Loucy (cell line): Measurements from ENCODE around the gene RCOR1.

ENCODE experiments used
- H2AFZ ChIP-seq: fragments of 200-600 bp; sonication (generic); 2 replicates; pipeline ENCODE4 v1.6.0; 2016; ENCODE audit warnings: antibody characterized with exemption, mild to moderate bottlenecking, low read length, moderate library complexity
- H3F3A ChIP-seq: fragments of 200-600 bp; 2 replicates; pipeline ENCODE4 v1.6.0; 2016; ENCODE audit warnings: antibody characterized with exemption, low read depth, mild to moderate bottlenecking
- H3K27me3 ChIP-seq: fragments of 200-600 bp; sonication (generic); 2 replicates; pipeline ENCODE4 v1.6.1; 2014; ENCODE audit warnings: low read length, mild to moderate bottlenecking; ENCODE audit not compliant: insufficient read depth, poor library complexity, severe bottlenecking
- H3K36me3 ChIP-seq: fragments of 200-600 bp; sonication (generic); 2 replicates; pipeline ENCODE4 v1.6.1; 2016; ENCODE audit warnings: low read length; ENCODE audit not compliant: insufficient read depth
- H3K4me1 ChIP-seq: fragments of 200-600 bp; sonication (generic); 2 replicates; pipeline ENCODE4 v1.5.1; 2014; ENCODE audit warnings: low read length, mild to moderate bottlenecking; ENCODE audit not compliant: insufficient read depth, poor library complexity, severe bottlenecking
- H3K4me2 ChIP-seq: fragments of 200-600 bp; sonication (generic); 2 replicates; pipeline ENCODE4 v1.6.0; 2014; ENCODE audit warnings: antibody characterized with exemption, low read length, low read depth, mild to moderate bottlenecking; ENCODE audit not compliant: poor library complexity, severe bottlenecking
- H3K4me3 ChIP-seq: fragments of 200-600 bp; sonication (generic); 2 replicates; pipeline ENCODE4 v1.5.1; 2014; ENCODE audit warnings: low read length, mild to moderate bottlenecking, mixed read lengths; ENCODE audit not compliant: poor library complexity, severe bottlenecking
- H3K79me2 ChIP-seq: fragments of 200-600 bp; sonication (generic); 2 replicates; pipeline ENCODE4 v1.6.1; 2014; ENCODE audit warnings: low read length; ENCODE audit not compliant: insufficient read depth
- H3K9ac ChIP-seq: fragments of 200-600 bp; sonication (generic); 2 replicates; pipeline ENCODE4 v1.6.0; 2014; ENCODE audit warnings: mild to moderate bottlenecking, low read depth, low read length, moderate library complexity; ENCODE audit not compliant: poor library complexity, severe bottlenecking
- H3K9me2 ChIP-seq: fragments of 200-600 bp; sonication (generic); replicated peaks from 2 replicates; pipeline ENCODE4 v1.6.1; 2016; ENCODE audit warnings: low read depth, low read length, mixed read lengths
- H3K9me3 ChIP-seq: fragments of 200-600 bp; sonication (generic); 2 replicates; pipeline ENCODE4 v1.6.1; 2014; ENCODE audit warnings: mild to moderate bottlenecking, antibody characterized with exemption, low read length, low read depth; ENCODE audit not compliant: insufficient read depth
- H4K20me1 ChIP-seq: fragments of 200-600 bp; sonication (generic); 2 replicates; pipeline ENCODE4 v1.6.0; 2014; ENCODE audit warnings: antibody characterized with exemption, low read length, mild to moderate bottlenecking; ENCODE audit not compliant: insufficient read depth, poor library complexity, severe bottlenecking
- CTCF ChIP-seq: fragments of 200-600 bp; sonication (generic); conservative IDR thresholded peaks from 2 replicates; pipeline ENCODE4 v1.5.1; 2014; ENCODE audit warnings: mild to moderate bottlenecking, antibody characterized with exemption, low read length
- EZH2phosphoT487 ChIP-seq: fragments of 200-600 bp; IDR thresholded peaks from 2 replicates; pipeline ENCODE4 v1.6.1; 2018; ENCODE audit warnings: antibody characterized with exemption, mild to moderate bottlenecking, moderate library complexity, borderline replicate concordance

The RCOR1 gene

GRCh38 chr14:102604183-102604582, 11.7 kb downstream of the RCOR1 start:
- Histone ChIP-seq H3K9ac (no peak overlapping the region), H3K9me3 (no peaks in the 10 kb centered on the region), H2AFZ (no peak overlapping the region), H3F3A (no peaks in the 10 kb centered on the region), H3K4me3 (no peak overlapping the region), H3K4me2 (no peak overlapping the region), H3K79me2 (peaks cover 98% of the 10 kb centered on the region), H3K36me3 (no peaks in the 10 kb centered on the region), H3K4me1 (peaks cover 26% of the 10 kb centered on the region), H3K9me2 (no peaks in the 10 kb centered on the region), H4K20me1 (peaks cover 77% of the 10 kb centered on the region), H3K27me3 (no peaks in the 10 kb centered on the region)
- no peak for TF ChIP-seq CTCF
- TF ChIP-seq EZH2phosphoT487, result no peak

- H3K4me3 ChIP-seq, result no peak overlapping the region
- TF ChIP-seq EZH2phosphoT487, result no peak
- no peak for TF ChIP-seq CTCF
- H3K79me2 ChIP-seq, result peaks cover 99% of the 10 kb centered on the region
- no peaks in the 10 kb centered on the region for H3K9me2 ChIP-seq
- H3K36me3 ChIP-seq, result no peaks in the 10 kb centered on the region
- peaks cover 78% of the 10 kb centered on the region for H4K20me1 ChIP-seq
- no peaks in the 10 kb centered on the region for H3F3A ChIP-seq
- H3K4me2 ChIP-seq, result peak overlapping the region; percentile 6
- no peaks in the 10 kb centered on the region for H3K27me3 ChIP-seq
- no peak overlapping the region for H3K9ac ChIP-seq
- no peaks in the 10 kb centered on the region for H3K9me3 ChIP-seq
- peaks cover 20% of the 10 kb centered on the region for H3K4me1 ChIP-seq
- no peak overlapping the region for H2AFZ ChIP-seq
Measured at GRCh38 chr14:102605029-102605428, 12.6 kb downstream of the RCOR1 start.

- H3K9me3 ChIP-seq, result no peaks in the 10 kb centered on the region
- no peaks in the 10 kb centered on the region for H3F3A ChIP-seq
- H3K9me2 ChIP-seq, result no peaks in the 10 kb centered on the region
- no peaks in the 10 kb centered on the region for H3K27me3 ChIP-seq
- H3K36me3 ChIP-seq, result peaks cover 3% of the 10 kb centered on the region; the same call in 1 of the 2 replicates
- H3K9ac ChIP-seq, result no peak overlapping the region
- peaks cover 81% of the 10 kb centered on the region for H4K20me1 ChIP-seq
- H3K4me3 ChIP-seq, result no peak overlapping the region
- H3K4me1 ChIP-seq, result peaks cover 18% of the 10 kb centered on the region
- no peak overlapping the region for H3K4me2 ChIP-seq
- no peak overlapping the region for H2AFZ ChIP-seq
- H3K79me2 ChIP-seq, result peaks cover 99% of the 10 kb centered on the region
- TF ChIP-seq EZH2phosphoT487 (no peak), CTCF (no peak)
Measured at GRCh38 chr14:102606296-102606695, 13.8 kb downstream of the RCOR1 start.
